NAMALWA (cell line): ENCODE results near the gene SPATA31A5.
"Not testable (repeated sequence)": the region's sequence is repeated elsewhere in the genome, so short reads cannot be mapped to it uniquely, and the experiment has no call there.

Experiments used
- DNase-seq: peaks from one replicate; pipeline ENCODE4 v3.0.0-alpha.2; 2015; ENCODE audit warnings: low spot score

SPATA31A5 gene

DNA sequence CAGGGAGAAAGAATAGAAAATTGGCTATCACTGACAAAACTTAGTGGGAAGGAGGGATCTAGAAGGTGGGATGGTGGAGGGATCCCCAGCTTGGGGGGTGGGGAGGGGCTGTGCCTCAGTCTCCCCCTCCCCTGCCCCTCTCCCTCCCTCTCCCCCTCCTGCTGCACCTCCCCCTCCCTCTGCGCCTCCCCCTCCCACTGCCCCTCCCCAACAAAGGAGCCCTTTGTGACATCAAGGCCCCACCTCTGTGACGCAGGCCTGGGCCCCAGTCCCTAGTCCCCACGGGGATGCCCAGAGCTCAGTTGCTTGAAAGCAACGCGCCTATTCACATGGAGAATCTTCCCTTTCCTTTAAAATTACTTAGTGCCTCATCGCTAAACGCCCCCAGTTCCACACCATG, at the start of gene SPATA31A5:
SPATA31A5 (plus strand) TSS at position 301 of the 400 bp plus-strand sequence; CDS start at position 330, 29 bp downstream.
- DNase-seq = not testable (repeated sequence)

DNA sequence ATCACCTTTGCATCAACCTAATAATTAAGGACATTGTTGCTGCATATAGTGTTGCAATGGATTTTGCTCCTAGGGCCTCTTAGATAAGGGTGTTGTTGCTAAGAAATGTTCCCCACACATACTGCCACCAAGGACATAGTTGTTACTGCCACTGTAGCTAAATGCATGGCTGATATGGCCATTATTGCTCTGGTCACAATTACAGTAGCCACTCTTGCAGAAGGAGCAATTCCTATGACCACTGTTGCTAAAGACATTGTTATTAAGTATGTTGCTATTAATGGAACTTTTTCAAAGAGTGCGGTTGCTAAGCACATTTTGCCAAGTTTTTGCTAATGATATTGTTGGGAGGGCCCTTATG, 48.8 kb downstream of the SPATA31A5 start:
- not testable (repeated sequence) for DNase-seq

GRCh38 chr9:60966382-60966781, 52.2 kb downstream of the SPATA31A5 start:
- not testable (repeated sequence) for DNase-seq
